ENCODE results near the gene SSTR5.
"Not testable (repeated sequence)": the region's sequence is repeated elsewhere in the genome, so short reads cannot be mapped to it uniquely, and the experiment has no call there.

SSTR5 gene

GRCh38 chr16:1072526-1073261 is at the start of gene SSTR5:
Gene SSTR5 (plus strand): TSS chr16:1072747. CDS start chr16:1078869, 6,122 bp downstream.
- no peak for TF ChIP-seq CTCF (IDR thresholded peaks at IDR 0.05; ENCODE audit: low read depth, low read length)
- H3K4me3 ChIP-seq (ENCODE audit: low read depth, low read length), result no peak within 1 kb of the TSS
- DNase-seq (ENCODE audit: low read depth, low spot score), result no peak
- in situ Hi-C loops (cut with HindIII; ENCODE audit: low sequenced_read_pairs), result no loop called here

- DNase-seq (ENCODE audit: low read depth, low spot score), result no peak
- TF ChIP-seq CTCF (IDR thresholded peaks at IDR 0.05; ENCODE audit: low read depth, low read length), result no peak
- in situ Hi-C loops (cut with HindIII; ENCODE audit: low sequenced_read_pairs), result no loop called here
- H3K4me3 ChIP-seq (ENCODE audit: low read depth, low read length), result no peak overlapping the region
Observed at GRCh38 chr16:1024138-1024537, 48.4 kb upstream of the SSTR5 start.

- DNase-seq (ENCODE audit: low read depth, low spot score), result peak; percentile 16
- in situ Hi-C loops (cut with HindIII; ENCODE audit: low sequenced_read_pairs); H3K4me3 ChIP-seq (ENCODE audit: low read depth, low read length): not testable (repeated sequence)
Observed at GRCh38 chr16:1025183-1025809, 47.3 kb upstream of the SSTR5 start.

GRCh38 chr16:1026057-1026783 is 46.3 kb upstream of the SSTR5 start:
- no peak for TF ChIP-seq CTCF (IDR thresholded peaks at IDR 0.05; ENCODE audit: low read depth, low read length)
- no peak overlapping the region for H3K4me3 ChIP-seq (ENCODE audit: low read depth, low read length)
- DNase-seq (ENCODE audit: low read depth, low spot score), result no peak
- in situ Hi-C loops (cut with HindIII; ENCODE audit: low sequenced_read_pairs), result no loop called here

GRCh38 chr16:1026784-1027500 is 45.6 kb upstream of the SSTR5 start:
- TF ChIP-seq CTCF (IDR thresholded peaks at IDR 0.05; ENCODE audit: low read depth, low read length), result no peak
- DNase-seq (ENCODE audit: low read depth, low spot score), result no peak
- in situ Hi-C loops (cut with HindIII; ENCODE audit: low sequenced_read_pairs), result no loop called here
- no peak overlapping the region for H3K4me3 ChIP-seq (ENCODE audit: low read depth, low read length)

- no peak overlapping the region for H3K4me3 ChIP-seq (ENCODE audit: low read depth, low read length)
- no peak for DNase-seq (ENCODE audit: low read depth, low spot score)
- TF ChIP-seq CTCF (IDR thresholded peaks at IDR 0.05; ENCODE audit: low read depth, low read length), result no peak
- in situ Hi-C loops (cut with HindIII; ENCODE audit: low sequenced_read_pairs), result no loop called here
Observed at GRCh38 chr16:1027501-1027815, 45.1 kb upstream of the SSTR5 start.

All from astrocyte of the spinal cord (primary cell).